Glomerular endothelial cell (primary cell): ENCODE results near the gene FURIN. TPM values are rescaled to one million over a fixed set of nuclear protein-coding genes. Genes with fewer than 3 reads are reported as not detected.
"Not testable (repeated sequence)": the region's sequence is repeated elsewhere in the genome, so short reads cannot be mapped to it uniquely, and the experiment has no call there.

Experiments
- DNase-seq: peaks from one replicate; pipeline ENCODE4 v3.0.0-alpha.2; 2011; ENCODE audit warnings: low read depth, low spot score; ENCODE audit errors: extremely low read depth
- total RNA-seq: library from RNA; depleted of rRNA; stranded (reverse); fragments of >200 nt; gene quantifications from 2 replicates; pipeline ENCODE4 v1.2.3, GENCODE V29; 2015

FURIN gene
- total RNA-seq, 1 donor from 2014 or later, result 177 TPM

DNA sequence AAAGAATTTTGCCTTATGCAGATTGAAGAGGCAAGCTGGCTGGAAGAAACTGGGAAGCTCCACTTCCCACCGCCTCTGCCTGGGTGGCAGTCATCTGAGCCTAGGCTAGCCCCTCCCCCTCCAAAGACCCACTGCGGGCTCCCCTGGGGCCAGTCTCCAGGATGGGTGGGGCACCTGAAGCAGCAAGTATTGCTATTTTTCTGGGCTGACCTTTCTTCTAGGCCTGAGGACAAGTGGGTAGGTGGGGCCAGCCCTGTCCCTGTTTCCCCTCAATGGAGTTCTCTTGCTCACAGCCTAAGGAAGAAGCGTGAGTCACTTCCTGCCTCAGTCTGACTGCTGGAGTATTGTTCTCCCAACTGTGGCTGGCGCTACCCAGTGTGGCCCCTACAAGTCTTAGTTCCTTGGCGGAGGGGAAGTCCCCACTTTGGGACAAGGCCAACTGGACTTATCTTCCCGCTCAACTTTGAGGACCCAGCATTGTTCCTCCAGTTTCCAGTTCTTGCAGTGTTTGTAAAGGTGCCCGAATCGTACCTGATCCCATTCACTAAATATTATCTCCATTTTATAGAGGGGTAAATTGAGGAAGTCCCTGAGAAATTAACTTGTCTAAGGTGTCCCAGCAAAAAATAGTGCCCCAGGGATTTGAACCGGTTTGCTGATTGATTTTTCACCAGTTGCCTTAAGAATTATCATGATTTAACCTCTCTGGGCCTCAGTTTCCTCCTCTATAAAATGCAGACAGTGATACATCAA lies 1.4 kb downstream of the FURIN start:
- DNase-seq, result no peak

DNA sequence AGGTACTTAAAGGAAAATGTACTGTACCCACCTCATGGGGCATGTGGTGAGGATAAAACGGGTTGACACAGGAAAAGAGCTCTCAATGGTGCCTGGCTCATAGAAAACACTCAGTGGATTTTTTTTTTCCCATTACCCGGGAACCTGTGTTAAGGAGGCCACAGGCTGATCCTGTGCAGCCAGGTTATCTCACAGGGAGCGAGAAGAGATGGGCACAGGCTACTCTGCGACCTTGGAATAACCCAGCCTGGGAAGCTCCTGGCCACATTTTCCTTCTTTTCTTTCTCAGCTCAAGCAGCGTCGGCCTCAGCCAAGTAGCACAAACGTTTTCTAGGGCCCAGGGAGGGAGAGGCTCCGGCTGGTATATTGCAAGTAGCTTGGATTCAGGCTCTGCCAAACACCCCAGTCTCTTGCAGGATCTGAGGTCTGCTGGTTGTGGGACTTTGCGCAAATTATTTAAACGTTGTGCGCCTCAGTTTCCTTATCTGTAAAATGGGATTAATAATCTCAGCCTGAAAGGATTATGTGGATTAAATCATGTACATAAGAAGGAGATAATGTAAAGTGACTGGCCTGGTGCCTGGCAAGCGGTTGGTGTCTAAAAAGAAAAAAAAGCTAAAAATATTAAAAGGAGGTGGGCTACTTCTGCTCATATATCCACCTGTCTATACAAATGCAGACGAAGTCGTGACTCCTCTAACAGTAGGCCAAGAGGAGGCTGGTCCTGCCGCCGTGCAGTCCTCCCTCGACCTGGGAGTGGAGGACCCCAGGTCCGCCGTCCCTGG lies 2.2 kb downstream of the FURIN start:
- no peak for DNase-seq

DNA sequence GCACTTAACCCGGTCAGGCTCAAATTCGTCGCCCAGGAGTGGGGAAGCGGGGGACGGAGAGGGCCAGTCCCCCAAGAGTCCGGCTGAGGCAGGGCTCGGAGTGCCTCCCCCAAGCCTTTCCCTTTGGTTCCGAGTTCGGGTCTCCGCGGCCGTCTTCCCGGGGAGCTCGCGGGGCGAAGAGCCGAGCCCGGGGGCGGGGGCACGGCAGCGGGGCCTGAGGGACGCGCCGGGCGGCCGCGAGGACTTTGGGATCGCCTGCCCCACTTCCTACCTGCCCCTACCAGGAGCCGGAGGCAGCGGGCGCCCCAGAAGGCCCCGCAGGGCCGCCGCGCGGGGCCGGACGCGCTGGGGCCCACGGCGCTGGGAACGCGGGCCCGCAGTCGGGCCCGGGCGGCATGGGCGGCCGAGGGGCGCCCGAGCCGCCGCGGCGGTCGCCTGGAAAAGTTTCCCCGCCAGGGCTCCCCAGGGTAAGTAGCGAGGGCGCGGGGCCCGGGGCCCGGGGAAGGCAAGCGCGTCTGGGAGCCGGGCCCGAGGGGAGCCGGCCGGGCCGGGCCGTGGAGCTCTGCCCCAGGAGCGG lies 2.8 kb downstream of the FURIN start:
- no peak for DNase-seq

DNA sequence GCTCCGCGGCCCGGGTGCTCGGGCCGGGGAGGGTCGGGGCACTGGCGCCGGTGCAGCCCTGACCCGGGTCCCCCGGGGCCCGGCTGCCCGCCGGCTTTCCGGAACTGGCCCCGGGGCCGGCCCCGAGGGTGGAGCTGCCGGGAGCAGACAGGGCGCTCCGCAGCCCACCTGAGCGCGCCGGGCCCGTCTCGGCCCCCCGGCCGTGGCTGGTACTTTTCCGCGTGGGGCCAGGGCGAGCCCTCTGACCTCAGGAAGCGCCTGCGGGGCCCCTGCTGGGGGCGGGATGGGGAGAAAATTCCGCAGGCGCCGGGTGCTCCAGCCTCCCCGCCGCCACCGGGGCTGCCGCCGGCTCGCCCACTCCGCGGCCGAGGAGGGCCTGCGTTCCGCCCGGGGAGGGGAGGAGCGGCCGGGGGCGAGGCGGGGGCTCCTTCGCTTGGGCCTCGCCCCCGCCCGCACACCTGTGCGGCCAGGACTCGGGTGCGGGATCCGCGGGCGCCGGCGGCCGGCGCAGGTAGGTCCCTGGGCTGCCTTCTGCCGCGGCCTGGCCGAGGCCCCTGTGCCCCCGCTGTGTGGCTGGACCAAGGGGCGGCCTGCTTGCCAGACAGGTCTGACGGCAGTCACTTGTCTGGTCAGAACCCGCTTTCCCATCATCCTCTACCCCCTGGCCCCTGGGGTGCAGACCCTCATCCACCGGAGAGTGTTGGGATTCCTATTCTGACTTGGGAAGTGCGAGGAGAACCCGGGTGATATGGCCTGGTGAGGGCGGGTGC lies 3.5 kb downstream of the FURIN start:
- no peak for DNase-seq

DNA sequence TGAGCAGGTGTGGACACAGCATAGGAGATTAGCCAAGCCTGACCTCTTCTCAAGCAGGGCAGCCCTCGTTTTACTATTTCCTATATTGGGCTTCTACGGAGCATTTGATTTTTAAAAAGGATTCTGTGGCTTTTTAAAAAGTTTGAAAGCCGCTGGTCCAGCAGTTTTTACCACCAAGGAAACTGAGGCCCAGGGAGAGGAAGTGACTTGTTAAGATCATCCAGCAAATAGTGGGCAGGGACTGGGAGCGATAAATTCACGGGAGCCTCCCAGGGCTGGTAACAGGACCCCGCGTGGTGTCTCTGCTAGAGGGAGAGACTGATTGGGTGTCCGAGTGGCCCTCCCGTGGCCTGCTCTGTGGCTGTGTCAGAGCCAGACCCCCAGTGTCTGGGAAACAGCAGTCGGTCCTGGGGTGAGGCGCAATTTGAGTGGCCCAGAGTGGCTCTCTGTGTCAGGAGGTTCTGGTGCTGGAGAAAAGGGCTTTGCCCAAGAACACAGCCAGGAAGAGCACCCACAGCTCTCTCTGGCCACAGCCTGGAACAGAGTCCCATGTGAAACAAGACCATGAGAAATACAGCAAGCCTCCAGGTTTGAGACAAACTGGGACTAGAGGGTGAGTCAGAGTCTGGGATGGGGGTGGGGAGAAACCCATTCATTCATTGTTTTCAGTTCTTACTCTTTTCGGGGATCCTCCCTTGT lies 4.2 kb downstream of the FURIN start:
- no peak for DNase-seq

DNA sequence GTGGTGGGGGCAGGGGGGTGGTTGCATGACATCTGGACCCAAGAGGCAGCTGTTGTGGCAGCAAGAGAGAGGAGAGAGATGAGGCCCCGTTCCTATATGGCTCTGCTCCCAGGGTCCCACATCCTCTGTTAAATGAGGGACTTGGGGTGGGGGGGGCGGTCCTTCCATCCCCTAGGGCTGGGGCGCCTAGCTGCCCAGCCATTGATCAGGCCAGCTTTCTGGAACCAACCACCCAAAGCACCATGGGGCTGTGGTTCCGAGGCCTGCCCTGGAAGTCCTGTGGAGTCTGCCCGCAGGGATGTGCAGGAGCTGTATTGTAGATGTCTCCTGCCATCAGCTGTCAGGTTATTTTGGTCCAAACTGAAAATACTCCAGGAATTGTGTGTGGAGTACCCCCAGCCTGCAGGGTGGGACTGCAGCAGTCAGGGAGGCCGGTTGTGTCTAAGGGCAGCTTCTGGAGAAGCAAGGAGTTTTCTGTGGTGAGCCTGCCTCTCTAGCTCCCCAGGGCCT lies 5.2 kb downstream of the FURIN start:
- DNase-seq, result no peak

DNA sequence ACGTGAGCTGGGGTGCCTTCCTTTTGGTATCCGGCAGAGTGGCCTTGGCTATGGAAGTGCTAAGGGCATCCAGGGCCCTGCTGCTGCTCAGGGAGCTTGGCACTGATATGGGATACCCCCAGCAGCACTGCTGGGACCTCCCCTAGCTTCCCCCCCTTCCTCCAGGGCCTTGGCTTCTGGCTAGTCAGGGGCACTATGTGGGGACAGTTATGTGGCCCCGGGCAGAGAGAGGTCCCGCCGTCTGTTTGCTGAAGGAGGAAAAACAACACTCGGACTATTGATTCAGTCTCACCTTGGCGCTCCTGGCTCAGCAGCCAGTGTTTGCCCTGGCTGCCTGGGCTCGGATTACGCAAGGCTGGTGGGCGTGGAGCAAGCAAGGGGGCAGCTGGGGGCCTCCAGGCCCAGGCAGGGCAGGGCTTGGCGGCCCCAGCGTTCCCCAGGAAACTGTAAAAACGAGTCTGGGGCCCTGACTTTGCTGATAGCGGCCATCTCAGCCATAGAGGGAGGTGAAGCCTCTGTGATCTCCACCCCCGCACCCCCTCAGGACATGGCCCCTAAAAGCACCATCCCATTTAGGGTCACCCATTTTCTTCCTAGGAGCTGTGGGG lies 5.7 kb downstream of the FURIN start:
- DNase-seq, result no peak

DNA sequence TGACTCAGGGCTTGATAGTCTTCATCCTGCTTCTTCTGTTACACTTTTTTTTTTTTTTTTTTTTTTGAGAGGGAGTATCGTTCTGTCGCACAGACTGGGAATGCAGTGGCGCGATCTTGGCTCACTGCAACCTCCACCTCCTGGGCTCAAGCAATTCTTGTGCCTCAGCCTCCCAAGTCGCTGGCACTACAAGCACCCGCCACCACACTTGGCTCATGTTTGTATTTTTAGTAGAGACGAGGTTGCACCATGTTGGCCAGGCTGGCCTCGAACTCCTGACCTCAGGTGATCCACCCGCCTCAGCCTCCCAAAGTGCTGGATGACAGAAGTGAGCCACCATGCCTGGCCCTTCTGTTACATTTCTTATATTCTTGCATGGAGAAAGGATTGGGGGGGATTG lies 6.6 kb downstream of the FURIN start:
- DNase-seq, result not testable (repeated sequence)

DNA sequence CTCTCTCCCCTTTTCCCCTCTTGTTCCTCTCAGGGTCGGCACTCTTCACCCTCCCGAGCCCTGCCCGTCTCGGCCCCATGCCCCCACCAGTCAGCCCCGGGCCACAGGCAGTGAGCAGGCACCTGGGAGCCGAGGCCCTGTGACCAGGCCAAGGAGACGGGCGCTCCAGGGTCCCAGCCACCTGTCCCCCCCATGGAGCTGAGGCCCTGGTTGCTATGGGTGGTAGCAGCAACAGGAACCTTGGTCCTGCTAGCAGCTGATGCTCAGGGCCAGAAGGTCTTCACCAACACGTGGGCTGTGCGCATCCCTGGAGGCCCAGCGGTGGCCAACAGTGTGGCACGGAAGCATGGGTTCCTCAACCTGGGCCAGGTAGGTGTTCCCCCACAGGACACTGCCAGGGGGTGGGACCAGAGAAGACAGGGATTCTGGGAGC lies 7.2 kb downstream of the FURIN start:
- no peak for DNase-seq

DNA sequence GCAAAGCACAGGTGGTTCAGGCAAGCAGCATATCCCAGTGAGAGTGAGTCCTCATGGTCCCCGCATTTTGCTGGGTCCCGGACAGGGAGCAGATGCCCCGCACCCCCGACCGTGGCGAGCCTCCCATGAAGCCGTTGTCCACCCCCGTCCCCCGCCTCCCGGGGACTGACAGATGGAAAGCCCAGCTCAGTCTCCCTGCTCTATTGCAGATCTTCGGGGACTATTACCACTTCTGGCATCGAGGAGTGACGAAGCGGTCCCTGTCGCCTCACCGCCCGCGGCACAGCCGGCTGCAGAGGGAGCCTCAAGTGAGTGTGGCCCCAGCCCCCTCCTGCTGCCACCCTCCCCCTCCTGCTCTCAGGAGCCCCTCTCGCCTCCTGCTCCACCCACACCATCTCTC lies 7.7 kb downstream of the FURIN start:
- DNase-seq, result no peak

DNA sequence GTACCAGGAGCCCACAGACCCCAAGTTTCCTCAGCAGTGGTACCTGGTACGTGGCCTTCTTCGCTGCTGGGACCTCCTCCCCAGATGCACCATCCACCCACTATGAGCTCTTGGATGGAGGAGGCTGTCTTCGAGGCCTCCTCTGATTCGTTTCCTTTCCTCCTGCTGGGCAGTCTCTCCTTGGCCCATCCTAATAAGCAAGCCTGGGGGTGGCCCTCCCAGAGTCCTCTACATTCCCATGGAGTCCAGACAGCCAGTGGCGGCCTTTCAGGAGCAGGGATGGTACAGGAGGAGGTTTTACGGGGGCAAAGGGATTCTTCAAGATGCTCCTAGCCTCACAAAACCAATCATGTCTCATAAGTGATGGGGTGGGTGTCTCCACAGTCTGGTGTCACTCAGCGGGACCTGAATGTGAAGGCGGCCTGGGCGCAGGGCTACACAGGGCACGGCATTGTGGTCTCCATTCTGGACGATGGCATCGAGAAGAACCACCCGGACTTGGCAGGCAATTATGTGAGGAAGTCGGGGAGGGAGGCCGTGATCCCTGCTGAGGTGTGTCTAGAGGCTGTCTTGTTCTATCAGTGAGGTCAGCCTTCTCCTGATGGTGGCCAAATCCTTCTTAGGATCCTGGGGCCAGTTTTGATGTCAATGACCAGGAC lies 8.3 kb downstream of the FURIN start:
- DNase-seq, result no peak

DNA sequence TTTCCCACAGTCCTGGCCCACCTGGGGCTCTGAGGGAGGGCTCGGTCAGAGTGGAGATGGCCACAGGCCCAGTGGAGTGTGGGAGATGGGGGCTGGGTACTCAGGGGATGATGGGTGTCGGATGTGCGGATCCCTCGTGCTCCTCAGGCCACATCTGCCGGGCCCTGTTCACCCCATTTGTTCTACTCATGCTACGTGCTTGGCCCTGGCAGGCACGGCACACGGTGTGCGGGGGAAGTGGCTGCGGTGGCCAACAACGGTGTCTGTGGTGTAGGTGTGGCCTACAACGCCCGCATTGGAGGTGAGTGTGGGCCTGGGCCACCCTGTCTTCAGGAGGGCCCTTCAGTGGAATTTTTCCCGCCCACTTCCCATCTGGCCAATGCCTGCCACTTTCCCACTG lies 8.9 kb downstream of the FURIN start:
- DNase-seq, result no peak

DNA sequence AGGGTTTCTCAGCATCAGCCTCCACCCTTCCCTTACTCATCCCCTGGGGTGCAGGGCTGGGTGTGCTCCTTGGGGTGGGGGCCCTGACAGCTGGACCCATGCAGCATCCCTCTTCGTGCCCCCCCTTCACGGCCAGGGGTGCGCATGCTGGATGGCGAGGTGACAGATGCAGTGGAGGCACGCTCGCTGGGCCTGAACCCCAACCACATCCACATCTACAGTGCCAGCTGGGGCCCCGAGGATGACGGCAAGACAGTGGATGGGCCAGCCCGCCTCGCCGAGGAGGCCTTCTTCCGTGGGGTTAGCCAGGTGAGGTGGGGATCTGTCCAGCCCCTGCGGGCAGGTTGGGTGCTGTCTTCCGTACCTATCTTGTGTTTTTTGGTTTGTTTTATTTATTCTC lies 9.6 kb downstream of the FURIN start:
- no peak for DNase-seq

DNA sequence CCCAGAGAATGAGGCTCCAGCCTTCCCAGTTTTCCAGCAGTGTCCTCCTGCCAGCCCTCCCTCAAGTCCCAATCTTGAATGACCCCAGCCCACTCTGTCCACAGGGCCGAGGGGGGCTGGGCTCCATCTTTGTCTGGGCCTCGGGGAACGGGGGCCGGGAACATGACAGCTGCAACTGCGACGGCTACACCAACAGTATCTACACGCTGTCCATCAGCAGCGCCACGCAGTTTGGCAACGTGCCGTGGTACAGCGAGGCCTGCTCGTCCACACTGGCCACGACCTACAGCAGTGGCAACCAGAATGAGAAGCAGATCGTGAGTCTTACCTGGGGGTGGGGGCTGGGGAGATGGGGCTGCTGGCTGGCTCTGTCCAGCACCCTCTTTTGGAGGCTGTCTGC lies 10.3 kb downstream of the FURIN start:
- no peak for DNase-seq

DNA sequence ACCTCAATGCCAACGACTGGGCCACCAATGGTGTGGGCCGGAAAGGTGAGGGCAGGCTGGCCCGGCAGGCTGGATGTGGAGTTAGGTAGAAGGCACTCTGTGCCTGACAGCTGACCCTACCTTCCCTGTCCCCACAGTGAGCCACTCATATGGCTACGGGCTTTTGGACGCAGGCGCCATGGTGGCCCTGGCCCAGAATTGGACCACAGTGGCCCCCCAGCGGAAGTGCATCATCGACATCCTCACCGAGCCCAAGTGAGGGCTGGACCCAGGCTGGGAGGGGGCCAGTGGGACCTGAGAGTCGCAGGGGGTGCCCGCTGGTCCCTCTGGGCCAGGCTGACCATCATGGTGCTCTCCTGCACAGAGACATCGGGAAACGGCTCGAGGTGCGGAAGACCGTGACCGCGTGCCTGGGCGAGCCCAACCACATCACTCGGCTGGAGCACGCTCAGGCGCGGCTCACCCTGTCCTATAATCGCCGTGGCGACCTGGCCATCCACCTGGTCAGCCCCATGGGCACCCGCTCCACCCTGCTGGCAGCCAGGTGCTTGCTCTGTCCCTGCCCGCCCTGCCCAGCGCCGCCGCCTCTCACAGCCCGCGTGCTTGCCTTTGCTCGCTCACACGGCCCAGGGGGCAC lies 11.5 kb downstream of the FURIN start:
- no peak for DNase-seq

DNA sequence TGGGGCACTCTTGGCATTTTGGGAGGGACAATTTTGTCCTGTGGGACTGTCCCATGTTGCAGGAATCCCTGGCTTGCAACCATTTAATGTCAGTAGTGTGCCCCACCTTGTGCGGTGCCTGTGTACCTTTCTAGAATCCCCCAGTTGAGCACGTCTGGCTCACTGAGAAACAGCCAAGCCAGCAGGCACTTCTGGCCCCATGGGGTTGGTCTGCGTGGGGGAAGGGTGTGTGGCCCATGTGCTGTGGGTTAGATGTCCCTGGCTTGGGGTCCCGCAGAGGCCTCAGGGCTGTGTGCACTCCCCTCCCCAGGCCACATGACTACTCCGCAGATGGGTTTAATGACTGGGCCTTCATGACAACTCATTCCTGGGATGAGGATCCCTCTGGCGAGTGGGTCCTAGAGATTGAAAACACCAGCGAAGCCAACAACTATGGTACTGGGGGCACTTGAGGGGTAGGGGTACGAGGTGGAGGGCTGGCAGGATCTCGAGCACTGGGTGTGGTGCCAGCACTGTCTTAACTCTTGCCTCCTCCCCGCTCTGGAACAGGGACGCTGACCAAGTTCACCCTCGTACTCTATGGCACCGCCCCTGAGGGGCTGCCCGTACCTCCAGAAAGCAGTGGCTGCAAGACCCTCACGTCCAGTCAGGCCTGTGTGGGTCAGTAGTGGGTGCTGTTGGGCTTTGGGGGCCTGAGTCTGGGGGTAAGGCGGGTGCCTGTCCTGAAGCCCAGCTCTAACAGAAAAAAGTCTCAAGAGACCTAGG lies 12.2 kb downstream of the FURIN start:
- no peak for DNase-seq

DNA sequence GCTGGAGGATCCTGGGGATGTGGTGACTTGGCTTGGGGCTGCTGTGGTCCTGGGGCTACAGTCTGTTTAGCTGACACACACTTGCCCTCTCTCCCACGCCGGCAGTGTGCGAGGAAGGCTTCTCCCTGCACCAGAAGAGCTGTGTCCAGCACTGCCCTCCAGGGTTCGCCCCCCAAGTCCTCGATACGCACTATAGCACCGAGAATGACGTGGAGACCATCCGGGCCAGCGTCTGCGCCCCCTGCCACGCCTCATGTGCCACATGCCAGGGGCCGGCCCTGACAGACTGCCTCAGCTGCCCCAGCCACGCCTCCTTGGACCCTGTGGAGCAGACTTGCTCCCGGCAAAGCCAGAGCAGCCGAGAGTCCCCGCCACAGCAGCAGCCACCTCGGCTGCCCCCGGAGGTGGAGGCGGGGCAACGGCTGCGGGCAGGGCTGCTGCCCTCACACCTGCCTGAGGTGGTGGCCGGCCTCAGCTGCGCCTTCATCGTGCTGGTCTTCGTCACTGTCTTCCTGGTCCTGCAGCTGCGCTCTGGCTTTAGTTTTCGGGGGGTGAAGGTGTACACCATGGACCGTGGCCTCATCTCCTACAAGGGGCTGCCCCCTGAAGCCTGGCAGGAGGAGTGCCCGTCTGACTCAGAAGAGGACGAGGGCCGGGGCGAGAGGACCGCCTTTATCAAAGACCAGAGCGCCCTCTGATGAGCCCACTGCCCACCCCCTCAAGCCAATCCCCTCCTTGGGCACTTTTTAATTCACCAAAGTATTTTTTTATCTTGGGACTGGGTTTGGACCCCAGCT lies 13.0 kb downstream of the FURIN start:
- DNase-seq, result no peak
